G401 (cell line): ENCODE measurements around the gene OR10AG1. TPM values are rescaled to one million over a fixed set of nuclear protein-coding genes. Genes with fewer than 3 reads are reported as not detected.

Experiments
- DNase-seq: peaks from one replicate; pipeline ENCODE4 v3.0.0-alpha.2; 2015; ENCODE audit warnings: low spot score
- in situ Hi-C: cut with HindIII; loops from 2 replicates; pipeline ENCODE4 v1.10.0; 2016; ENCODE audit warnings: low sequenced_read_pairs, mixed read lengths
- total RNA-seq: library from RNA; depleted of rRNA; stranded (reverse); fragments of >200 nt; shearing (Covaris generic); gene quantifications from 2 replicates; pipeline ENCODE4 v1.2.3, GENCODE V29; 2014; rRNA removed

Gene OR10AG1
- total RNA-seq = not detected in 2 replicates

- DNase-seq = no peak
- in situ Hi-C loops = no loop called here
Measured at GRCh38 chr11:55969845-55970244, at the start of gene OR10AG1. Gene OR10AG1 (minus strand): TSS chr11:55969945. CDS start chr11:55969907, 38 bp downstream.

DNA sequence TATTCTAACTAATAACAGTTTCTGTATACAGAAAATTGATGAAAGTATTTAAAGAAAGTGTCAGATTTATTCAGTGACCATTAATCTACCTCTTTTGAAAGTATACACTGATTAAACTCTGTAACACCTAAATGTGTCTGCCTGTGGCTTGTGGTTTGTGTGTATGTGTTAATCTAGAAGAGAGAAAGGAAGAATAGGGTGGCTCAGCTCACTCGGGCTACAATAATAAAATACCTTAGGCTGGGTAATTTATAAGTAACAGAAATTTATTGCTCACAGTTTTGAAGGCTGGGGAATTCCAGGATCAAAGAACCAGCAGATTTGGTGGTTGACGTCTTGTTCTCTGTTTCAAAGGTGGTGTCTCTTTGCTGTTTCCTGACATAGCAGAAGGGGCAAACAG, 44.1 kb upstream of the OR10AG1 start:
- DNase-seq = no peak
- in situ Hi-C loops = no loop called here

- in situ Hi-C loops = no loop called here
- DNase-seq = no peak
Measured at GRCh38 chr11:56010716-56011115, 41.0 kb upstream of the OR10AG1 start.

- DNase-seq = no peak
- in situ Hi-C loops = no loop called here
Measured at GRCh38 chr11:55994525-55994924, 24.8 kb upstream of the OR10AG1 start, which contains the start of gene OR5F1. Gene OR5F1 (minus strand): TSS chr11:55994625. CDS start chr11:55994625, 0 bp downstream.

DNA sequence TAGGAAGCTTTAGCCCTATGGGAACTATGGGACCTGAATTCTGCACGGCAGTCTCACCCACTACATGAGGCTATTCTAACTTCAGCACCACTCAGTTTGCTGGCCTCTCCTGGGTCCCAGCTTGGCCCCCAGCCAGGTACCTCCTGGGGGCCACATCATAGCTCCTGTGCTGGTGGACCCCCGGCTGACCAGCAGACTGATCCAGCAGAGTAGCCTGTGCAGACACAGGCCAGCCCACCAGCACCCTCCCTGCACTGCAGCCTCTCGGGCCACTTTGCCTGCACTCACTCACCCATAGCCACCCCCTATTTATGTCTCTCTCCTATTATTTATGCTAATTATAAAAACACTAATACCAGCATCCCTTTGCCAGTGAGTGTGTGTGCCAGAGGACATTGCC, 1.2 kb upstream of the OR10AG1 start:
- in situ Hi-C loops = no loop called here
- no peak for DNase-seq

GRCh38 chr11:55967914-55968313, 1.8 kb downstream of the OR10AG1 start:
- no peak for DNase-seq
- in situ Hi-C loops = no loop called here

DNA sequence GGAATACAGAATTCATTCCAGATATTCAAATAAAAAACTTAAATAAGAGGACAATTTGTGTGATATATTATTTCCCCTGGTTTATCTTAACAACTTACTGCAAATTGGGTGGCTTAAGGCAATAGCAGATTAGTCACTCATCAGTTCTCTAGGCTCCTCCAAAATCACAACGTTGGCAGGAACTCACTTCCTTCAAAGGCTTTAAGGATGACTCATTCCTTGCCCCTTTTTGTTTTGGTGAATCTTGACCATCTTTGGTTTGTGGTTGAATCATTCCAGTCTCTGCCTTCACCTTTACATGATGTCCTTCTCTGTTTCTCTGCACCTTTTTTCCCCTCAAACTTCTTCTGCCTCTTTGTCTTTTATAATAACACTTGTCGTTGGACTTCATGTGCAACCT, 3.4 kb downstream of the OR10AG1 start:
- no peak for DNase-seq
- in situ Hi-C loops = no loop called here

DNA sequence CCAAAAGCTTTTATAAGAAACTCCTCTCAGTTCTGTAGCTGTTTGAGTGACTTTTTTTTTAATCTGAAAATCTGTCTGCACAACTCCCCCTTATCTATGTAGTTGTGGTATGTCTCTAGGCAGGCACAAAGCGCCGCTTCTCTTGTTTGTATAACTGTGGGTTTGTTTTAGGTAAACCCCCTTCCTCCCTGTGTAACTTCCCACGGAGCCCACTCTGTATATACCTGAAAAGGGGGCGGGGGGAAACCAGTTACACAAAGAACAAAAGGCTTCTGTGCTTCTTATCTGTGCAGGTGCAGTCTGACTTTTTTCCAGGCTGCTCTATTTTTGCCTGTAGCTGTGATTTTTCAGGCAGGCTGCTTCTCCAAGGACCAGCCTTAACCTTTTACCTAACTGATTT, 13.2 kb downstream of the OR10AG1 start:
- in situ Hi-C loops = no loop called here
- DNase-seq = no peak

DNA sequence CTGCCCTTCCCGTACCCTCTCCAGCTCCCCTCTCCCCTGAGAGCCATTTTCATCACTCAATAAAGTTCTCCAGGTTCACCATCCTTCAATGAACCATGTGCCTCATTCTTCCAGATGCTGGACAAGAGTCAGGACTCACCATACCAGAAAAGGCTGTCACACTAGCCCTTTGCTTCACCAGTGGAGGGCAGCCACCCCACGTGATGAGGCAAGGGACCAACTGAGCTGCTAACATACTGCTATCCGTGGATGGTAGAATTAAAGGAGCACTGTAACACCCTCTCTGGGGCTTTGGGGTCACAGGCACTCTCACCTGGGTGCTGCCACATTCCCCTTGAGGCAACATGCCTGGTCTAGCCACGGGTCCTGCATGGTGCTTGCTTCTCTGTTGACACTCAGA, 20.4 kb downstream of the OR10AG1 start:
- in situ Hi-C loops = no loop called here
- no peak for DNase-seq

GRCh38 chr11:55942785-55943392, 26.9 kb downstream of the OR10AG1 start:
- in situ Hi-C loops = no loop called here
- DNase-seq = peak; percentile 23

- DNase-seq = no peak
- in situ Hi-C loops = no loop called here
Measured at GRCh38 chr11:55936300-55936699, 33.4 kb downstream of the OR10AG1 start, which contains the start of gene OR5I1. Gene OR5I1 (minus strand): TSS chr11:55936400. CDS start chr11:55936400, 0 bp downstream.

- in situ Hi-C loops = no loop called here
- no peak for DNase-seq
Measured at GRCh38 chr11:55920537-55920936, 49.2 kb downstream of the OR10AG1 start.

Other genes with a start within 250 kb of the OR10AG1 start
- gene OR5D13, start 196.5 kb downstream of the OR10AG1 start, total RNA-seq = not detected in 2 replicates
- not detected in 2 replicates for gene OR5D14, start 174.4 kb downstream of the OR10AG1 start, total RNA-seq
- not detected in 2 replicates for gene OR5L1, start 158.6 kb downstream of the OR10AG1 start, total RNA-seq
- not detected in 2 replicates for gene OR5D18, start 150.3 kb downstream of the OR10AG1 start, total RNA-seq
- not detected in 2 replicates for gene OR5L2, start 142.7 kb downstream of the OR10AG1 start, total RNA-seq
- not detected in 2 replicates for gene OR5D16, start 131.2 kb downstream of the OR10AG1 start, total RNA-seq
- gene TRIM51, start 86.6 kb downstream of the OR10AG1 start, total RNA-seq = 0.18 TPM in 1 of 2 replicates, not detected in the other
- gene OR5W2, start 55.4 kb downstream of the OR10AG1 start, total RNA-seq = not detected in 2 replicates
- gene OR5I1, start 33.5 kb downstream of the OR10AG1 start, total RNA-seq = not detected in 2 replicates
- not detected in 2 replicates for gene OR5F1, start 24.7 kb upstream of the OR10AG1 start, total RNA-seq
- not detected in 2 replicates for gene OR5AS1, start 57.7 kb upstream of the OR10AG1 start, total RNA-seq
- not detected in 2 replicates for gene OR8I2, start 123.4 kb upstream of the OR10AG1 start, total RNA-seq
- not detected in 2 replicates for gene OR8H2, start 133.7 kb upstream of the OR10AG1 start, total RNA-seq
- not detected in 2 replicates for gene OR8H3, start 152.4 kb upstream of the OR10AG1 start, total RNA-seq
- not detected in 2 replicates for gene OR8J3, start 170.3 kb upstream of the OR10AG1 start, total RNA-seq
- gene OR8K5, start 190.4 kb upstream of the OR10AG1 start, total RNA-seq = not detected in 2 replicates
- gene OR5J2, start 206.7 kb upstream of the OR10AG1 start, total RNA-seq = not detected in 2 replicates